Vagina (tissue), 2 donors: ENCODE data around the gene THADA.

Experiments
- POLR2A ChIP-seq, 2 donors: fragments of 450-650 bp; IDR thresholded peaks; one replicate each; pipeline ENCODE4 v1.6.1; 2017; ENCODE audit warnings: antibody characterized with exemption in 2 of 2, mild to moderate bottlenecking in 2 of 2, moderate library complexity in 2 of 2
- TF ChIP-seq, protein P1 (sequence below), 3 experiments: fragments of 450-650 bp in 2 of 3; fragments of 200-600 bp in 1 of 3; sonication (generic) in 1 of 3; IDR thresholded peaks; one replicate each; pipeline ENCODE4 v1.5.1; 2017 to 2019; ENCODE audit warnings: antibody characterized with exemption in 3 of 3, mild to moderate bottlenecking in 2 of 3, moderate library complexity in 2 of 3

- TF ChIP-seq, protein P1, sequence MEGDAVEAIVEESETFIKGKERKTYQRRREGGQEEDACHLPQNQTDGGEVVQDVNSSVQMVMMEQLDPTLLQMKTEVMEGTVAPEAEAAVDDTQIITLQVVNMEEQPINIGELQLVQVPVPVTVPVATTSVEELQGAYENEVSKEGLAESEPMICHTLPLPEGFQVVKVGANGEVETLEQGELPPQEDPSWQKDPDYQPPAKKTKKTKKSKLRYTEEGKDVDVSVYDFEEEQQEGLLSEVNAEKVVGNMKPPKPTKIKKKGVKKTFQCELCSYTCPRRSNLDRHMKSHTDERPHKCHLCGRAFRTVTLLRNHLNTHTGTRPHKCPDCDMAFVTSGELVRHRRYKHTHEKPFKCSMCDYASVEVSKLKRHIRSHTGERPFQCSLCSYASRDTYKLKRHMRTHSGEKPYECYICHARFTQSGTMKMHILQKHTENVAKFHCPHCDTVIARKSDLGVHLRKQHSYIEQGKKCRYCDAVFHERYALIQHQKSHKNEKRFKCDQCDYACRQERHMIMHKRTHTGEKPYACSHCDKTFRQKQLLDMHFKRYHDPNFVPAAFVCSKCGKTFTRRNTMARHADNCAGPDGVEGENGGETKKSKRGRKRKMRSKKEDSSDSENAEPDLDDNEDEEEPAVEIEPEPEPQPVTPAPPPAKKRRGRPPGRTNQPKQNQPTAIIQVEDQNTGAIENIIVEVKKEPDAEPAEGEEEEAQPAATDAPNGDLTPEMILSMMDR (IDR thresholded peaks at IDR 0.05), result no peak
- TF ChIP-seq POLR2A (IDR thresholded peaks at IDR 0.05), result no peak
Observed at GRCh38 chr2:43186321-43186678, 409.5 kb downstream of the THADA start.
